HepG2 (cell line): ENCODE data around the gene KRT3. TPM values are rescaled to one million over a fixed set of nuclear protein-coding genes. Genes with fewer than 3 reads are reported as not detected.

Source experiments
- ATAC-seq: fragments of 200-7000 bp; cut with Tn5 transposase; 3 replicates; pipeline ENCODE4 v1.9.1; 2020; ENCODE audit warnings: mild to moderate bottlenecking, moderate library complexity
- BruUV-seq: library from RNA; stranded (reverse); fragments of 400-500 nt; replicated peaks from 2 replicates; lab custom pipeline; 2021; lab: Mats Ljungman, UMichigan
- CTCF ChIA-PET: fragments of 300-600 bp; formaldehyde crosslinking; extraction: SDS; loops from one replicate; lab custom pipeline; 2021; ENCODE audit warnings: low total read pairs, inconsistent platforms, low intra/inter-chr PET ratio; lab: Yijun Ruan, JAX
- POLR2A ChIA-PET: fragments of 350-600 bp; sonication (Branson Sonifier 250); formaldehyde crosslinking; loops from one replicate; lab custom pipeline; 2020; ENCODE audit warnings: antibody characterized with exemption, inconsistent platforms; lab: Yijun Ruan, JAX
- DNase-seq: peaks from one replicate; pipeline ENCODE4 v3.0.0-alpha.2; 2015; ENCODE audit warnings: low spot score
- FAIRE-seq: peaks from 3 replicates; lab custom pipeline; 2011; peaks lifted over from hg19 to GRCh38; lab: Jason Lieb, UNC
- H2AFZ ChIP-seq: one replicate; pipeline ENCODE4 v1.6.1; 2011; ENCODE audit warnings: low read length, inconsistent platforms
- H3K27ac ChIP-seq: fragments of 300-600 bp; 3 replicates; pipeline ENCODE4 v1.8.0; 2011; ENCODE audit warnings: mixed run types, mild to moderate bottlenecking, mixed read lengths, low read length, inconsistent platforms; ENCODE audit not compliant: insufficient read depth; ENCODE audit errors: extremely low read length
- H3K27me3 ChIP-seq, 2 experiments: fragments of 200-600 bp in 1 of 2; 2 replicates in 1 of 2; 3 replicates in 1 of 2; pipeline versions ENCODE4 v1.6.0 to v1.8.0; 2011; ENCODE audit warnings: low read length in 2 of 2, mild to moderate bottlenecking in 2 of 2, moderate library complexity in 2 of 2, inconsistent platforms in 1 of 2; ENCODE audit not compliant: insufficient read depth in 2 of 2, control insufficient read depth in 1 of 2
- H3K36me3 ChIP-seq, 2 experiments: fragments of 200-600 bp in 1 of 2; replicated peaks in 1 of 2; 2 replicates in 1 of 2; 3 replicates in 1 of 2; pipeline versions ENCODE4 v1.5.1 to v1.8.0; 2011; ENCODE audit warnings: low read length in 2 of 2, inconsistent platforms in 1 of 2; ENCODE audit not compliant: insufficient read depth in 2 of 2, control insufficient read depth in 1 of 2
- H3K4me1 ChIP-seq: 2 replicates; pipeline ENCODE4 v1.5.1; 2012; ENCODE audit warnings: low read length, inconsistent platforms; ENCODE audit not compliant: insufficient read depth
- H3K4me2 ChIP-seq: 2 replicates; pipeline ENCODE4 v1.6.0; 2011; ENCODE audit warnings: low read depth, low read length, inconsistent platforms
- H3K4me3 ChIP-seq, 3 experiments: fragments of 200-600 bp in 1 of 3; sonication (generic), shearing (Covaris generic) in 1 of 3; replicated peaks in 1 of 3; 2 replicates each; pipeline ENCODE4 v1.5.1; 2011 to 2016; ENCODE audit warnings: low read length in 3 of 3, inconsistent platforms in 2 of 3, low read depth in 2 of 3, mild to moderate bottlenecking in 2 of 3, control low read depth in 1 of 3, mixed read lengths in 1 of 3; ENCODE audit not compliant: insufficient read depth in 1 of 3
- H3K79me2 ChIP-seq: one replicate; pipeline ENCODE4 v1.6.1; 2011; ENCODE audit warnings: low read length, inconsistent platforms; ENCODE audit not compliant: insufficient read depth
- H3K9ac ChIP-seq: 2 replicates; pipeline ENCODE4 v1.6.0; 2011; ENCODE audit warnings: mild to moderate bottlenecking, low read depth, low read length, inconsistent platforms; ENCODE audit not compliant: insufficient read depth
- H3K9me3 ChIP-seq: 2 replicates; pipeline ENCODE4 v1.5.1; 2012; ENCODE audit warnings: mild to moderate bottlenecking, low read length
- H4K20me1 ChIP-seq: 2 replicates; pipeline ENCODE4 v1.6.0; 2011; ENCODE audit warnings: inconsistent platforms, mild to moderate bottlenecking, low read length, moderate library complexity; ENCODE audit not compliant: insufficient read depth
- ATF7-NPFF ChIP-seq: sonication (generic); formaldehyde crosslinking; IDR thresholded peaks from 2 replicates; pipeline ENCODE4 v1.8.1; 2023; ENCODE audit warnings: mild to moderate bottlenecking, low read depth, missing genetic modification reagents, moderate library complexity
- ETV5 ChIP-seq: IDR thresholded peaks from 2 replicates; pipeline ENCODE4 v1.6.1; 2018; ENCODE audit warnings: missing biosample characterization, missing genetic modification reagents, inconsistent platforms, borderline replicate concordance
- ISL2 ChIP-seq: sonication (generic); formaldehyde crosslinking; IDR thresholded peaks from 2 replicates; pipeline ENCODE4 v1.5.0; 2020; ENCODE audit warnings: missing genetic modification reagents
- NFIB ChIP-seq: sonication (generic); formaldehyde crosslinking; IDR thresholded peaks from 2 replicates; pipeline ENCODE4 v1.9.0; 2021; ENCODE audit warnings: missing genetic modification reagents, mild to moderate bottlenecking, borderline replicate concordance
- PHF21A ChIP-seq: sonication (generic); formaldehyde crosslinking; IDR thresholded peaks from 2 replicates; pipeline ENCODE4 v1.5.0; 2020; ENCODE audit warnings: mild to moderate bottlenecking, missing genetic modification reagents
- THYN1 ChIP-seq: sonication (generic); formaldehyde crosslinking; IDR thresholded peaks from 2 replicates; pipeline ENCODE4 v1.8.1; 2023; ENCODE audit warnings: low read depth, mild to moderate bottlenecking, moderate library complexity, missing genetic modification reagents, borderline replicate concordance
- U2AF1 ChIP-seq: fragments of 200-400 bp; formaldehyde crosslinking; optimal IDR thresholded peaks from 2 replicates; pipeline ENCODE3; 2017; ENCODE audit warnings: mild to moderate bottlenecking, low read depth, low read length
- ZNF205 ChIP-seq: IDR thresholded peaks from 2 replicates; pipeline ENCODE4 v1.6.1; 2018; ENCODE audit warnings: missing biosample characterization, missing genetic modification reagents
- ZNF432 ChIP-seq: sonication (generic); formaldehyde crosslinking; IDR thresholded peaks from 2 replicates; pipeline ENCODE4 v1.5.0; 2020; ENCODE audit warnings: missing genetic modification reagents, mild to moderate bottlenecking, borderline replicate concordance
- ZSCAN9 ChIP-seq: IDR thresholded peaks from 2 replicates; pipeline ENCODE4 v1.6.1; 2016; ENCODE audit warnings: borderline replicate concordance
- in situ Hi-C: cut with HindIII; loops from 2 replicates; pipeline ENCODE4 v1.10.0; 2017; ENCODE audit warnings: low pct_unique_long_range_greater_than_20kb; ENCODE audit not compliant: extremely low pct_ligation_motif_present
- intact Hi-C: fragments of 100-400 bp; cut with micrococcal nuclease; formaldehyde crosslinking; loops from one replicate; pipeline ENCODE4 v1.10.0; 2022; ENCODE audit not compliant: unreplicated experiment
- polyA plus RNA-seq, 8 experiments: library from polyadenylated mRNA; depleted of rRNA in 3 of 8; stranded (reverse) in 7 of 8; unstranded in 1 of 8; fragments of >200 nt; fragmentation: Illumina TruSeq in 4 of 8; extraction: Trizol in 4 of 8; gene quantifications; 2 replicates each; pipeline versions ENCODE4 v1.2.1 to v1.2.3, GENCODE V29; 2011 to 2016; ENCODE audit warnings: low read depth in 4 of 8, missing spikeins in 1 of 8, mixed read lengths in 1 of 8; ENCODE audit not compliant: insufficient read depth in 1 of 8
- total RNA-seq, 5 experiments: library from RNA; depleted of rRNA; stranded (reverse); fragments of >200 nt; fragmentation: Illumina TruSeq; extraction: Trizol; gene quantifications; 2 replicates each; pipeline ENCODE4 v1.2.3, GENCODE V29; 2016; ENCODE audit warnings: low read depth in 1 of 5
- TF ChIP-seq, protein P1 (sequence below): sonication (generic); formaldehyde crosslinking; IDR thresholded peaks from 2 replicates; pipeline ENCODE4 v1.5.0; 2020; ENCODE audit warnings: missing genetic modification reagents, mild to moderate bottlenecking, borderline replicate concordance
- TF ChIP-seq, protein P2 (sequence below), 2 experiments: sonication (generic) in 1 of 2; formaldehyde crosslinking in 1 of 2; IDR thresholded peaks; 2 replicates each; pipeline versions ENCODE4 v1.6.1 to v1.9.0; 2014 to 2022; ENCODE audit warnings: antibody characterized with exemption in 1 of 2, borderline replicate concordance in 1 of 2, inconsistent platforms in 1 of 2, low read depth in 1 of 2, missing genetic modification reagents in 1 of 2
- TF ChIP-seq, protein P3 (sequence below): sonication (generic); formaldehyde crosslinking; IDR thresholded peaks from 2 replicates; pipeline ENCODE4 v1.4.0; 2020; ENCODE audit warnings: missing genetic modification reagents, borderline replicate concordance

The KRT3 gene
- total and polyA plus RNA-seq, 2 of the 13 experiments (the other 11 are each of a cell fraction or from before 2014, with no cell fraction given): not detected

DNA sequence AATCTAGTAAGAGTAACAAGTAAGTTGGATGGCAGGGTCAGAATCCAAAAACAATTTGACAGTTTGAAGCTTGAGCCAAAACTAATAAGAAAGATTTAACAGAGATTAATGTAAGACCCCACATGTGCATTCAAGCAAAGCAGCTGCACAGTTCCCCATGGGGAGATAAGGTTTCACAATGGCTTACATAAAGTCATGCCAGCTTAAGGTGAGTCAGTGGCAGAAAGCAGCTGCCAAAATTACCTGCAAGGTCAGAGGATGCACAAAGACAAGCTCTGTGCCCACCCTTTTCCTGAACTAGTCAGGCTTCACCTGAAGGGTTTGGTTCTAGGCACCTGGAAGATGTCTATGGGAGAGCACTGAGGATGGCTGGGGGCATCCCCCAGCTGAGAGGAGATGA is 56.0 kb downstream of the KRT3 start:
- Histone ChIP-seq H3K79me2 (no peaks in the 10 kb centered on the region), H3K27ac (no peak overlapping the region), H3K36me3 (no peaks in the 10 kb centered on the region), H3K4me3 (no peak overlapping the region), H3K27me3 (no peaks in the 10 kb centered on the region), H2AFZ (no peak overlapping the region), H3K9me3 (no peaks in the 10 kb centered on the region), H4K20me1 (no peaks in the 10 kb centered on the region; the same call in 1 of the 2 replicates), H3K9ac (no peak overlapping the region), H3K4me1 (no peaks in the 10 kb centered on the region), H3K4me2 (no peak overlapping the region)
- intact Hi-C loops: no loop called here
- BruUV-seq: no TSS peak
- ATAC-seq (no peak), DNase-seq (no peak), FAIRE-seq (no peak)
- POLR2A ChIA-PET: no interaction called here
- in situ Hi-C loops: no loop called here
- CTCF ChIA-PET: no interaction called here
- TF ChIP-seq ATF7-NPFF (CRISPR knock-in tag): no peak
- no peak for TF ChIP-seq ZNF432
- TF ChIP-seq ETV5 (CRISPR knock-in tag): no peak
- TF ChIP-seq, protein P1, sequence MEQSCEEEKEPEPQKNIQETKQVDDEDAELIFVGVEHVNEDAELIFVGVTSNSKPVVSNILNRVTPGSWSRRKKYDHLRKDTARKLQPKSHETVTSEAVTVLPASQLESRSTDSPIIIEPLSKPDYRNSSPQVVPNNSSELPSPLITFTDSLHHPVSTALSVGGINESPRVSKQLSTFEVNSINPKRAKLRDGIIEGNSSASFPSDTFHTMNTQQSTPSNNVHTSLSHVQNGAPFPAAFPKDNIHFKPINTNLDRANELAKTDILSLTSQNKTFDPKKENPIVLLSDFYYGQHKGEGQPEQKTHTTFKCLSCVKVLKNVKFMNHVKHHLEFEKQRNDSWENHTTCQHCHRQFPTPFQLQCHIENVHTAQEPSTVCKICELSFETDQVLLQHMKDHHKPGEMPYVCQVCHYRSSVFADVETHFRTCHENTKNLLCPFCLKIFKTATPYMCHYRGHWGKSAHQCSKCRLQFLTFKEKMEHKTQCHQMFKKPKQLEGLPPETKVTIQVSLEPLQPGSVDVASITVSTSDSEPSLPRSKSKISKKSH: no peak
- no peak for TF ChIP-seq THYN1 (CRISPR knock-in tag)
- no peak for TF ChIP-seq U2AF1
- TF ChIP-seq ISL2 (CRISPR knock-in tag): no peak
- TF ChIP-seq, protein P2, sequence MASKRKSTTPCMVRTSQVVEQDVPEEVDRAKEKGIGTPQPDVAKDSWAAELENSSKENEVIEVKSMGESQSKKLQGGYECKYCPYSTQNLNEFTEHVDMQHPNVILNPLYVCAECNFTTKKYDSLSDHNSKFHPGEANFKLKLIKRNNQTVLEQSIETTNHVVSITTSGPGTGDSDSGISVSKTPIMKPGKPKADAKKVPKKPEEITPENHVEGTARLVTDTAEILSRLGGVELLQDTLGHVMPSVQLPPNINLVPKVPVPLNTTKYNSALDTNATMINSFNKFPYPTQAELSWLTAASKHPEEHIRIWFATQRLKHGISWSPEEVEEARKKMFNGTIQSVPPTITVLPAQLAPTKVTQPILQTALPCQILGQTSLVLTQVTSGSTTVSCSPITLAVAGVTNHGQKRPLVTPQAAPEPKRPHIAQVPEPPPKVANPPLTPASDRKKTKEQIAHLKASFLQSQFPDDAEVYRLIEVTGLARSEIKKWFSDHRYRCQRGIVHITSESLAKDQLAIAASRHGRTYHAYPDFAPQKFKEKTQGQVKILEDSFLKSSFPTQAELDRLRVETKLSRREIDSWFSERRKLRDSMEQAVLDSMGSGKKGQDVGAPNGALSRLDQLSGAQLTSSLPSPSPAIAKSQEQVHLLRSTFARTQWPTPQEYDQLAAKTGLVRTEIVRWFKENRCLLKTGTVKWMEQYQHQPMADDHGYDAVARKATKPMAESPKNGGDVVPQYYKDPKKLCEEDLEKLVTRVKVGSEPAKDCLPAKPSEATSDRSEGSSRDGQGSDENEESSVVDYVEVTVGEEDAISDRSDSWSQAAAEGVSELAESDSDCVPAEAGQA (IDR thresholded peaks at IDR 0.05; ENCODE audit: low read depth): no peak
- TF ChIP-seq, protein P2 (CRISPR knock-in tag; IDR thresholded peaks at IDR 0.05; ENCODE audit: borderline replicate concordance): no peak
- TF ChIP-seq ZSCAN9 (CRISPR knock-in tag): no peak
- TF ChIP-seq, protein P3, sequence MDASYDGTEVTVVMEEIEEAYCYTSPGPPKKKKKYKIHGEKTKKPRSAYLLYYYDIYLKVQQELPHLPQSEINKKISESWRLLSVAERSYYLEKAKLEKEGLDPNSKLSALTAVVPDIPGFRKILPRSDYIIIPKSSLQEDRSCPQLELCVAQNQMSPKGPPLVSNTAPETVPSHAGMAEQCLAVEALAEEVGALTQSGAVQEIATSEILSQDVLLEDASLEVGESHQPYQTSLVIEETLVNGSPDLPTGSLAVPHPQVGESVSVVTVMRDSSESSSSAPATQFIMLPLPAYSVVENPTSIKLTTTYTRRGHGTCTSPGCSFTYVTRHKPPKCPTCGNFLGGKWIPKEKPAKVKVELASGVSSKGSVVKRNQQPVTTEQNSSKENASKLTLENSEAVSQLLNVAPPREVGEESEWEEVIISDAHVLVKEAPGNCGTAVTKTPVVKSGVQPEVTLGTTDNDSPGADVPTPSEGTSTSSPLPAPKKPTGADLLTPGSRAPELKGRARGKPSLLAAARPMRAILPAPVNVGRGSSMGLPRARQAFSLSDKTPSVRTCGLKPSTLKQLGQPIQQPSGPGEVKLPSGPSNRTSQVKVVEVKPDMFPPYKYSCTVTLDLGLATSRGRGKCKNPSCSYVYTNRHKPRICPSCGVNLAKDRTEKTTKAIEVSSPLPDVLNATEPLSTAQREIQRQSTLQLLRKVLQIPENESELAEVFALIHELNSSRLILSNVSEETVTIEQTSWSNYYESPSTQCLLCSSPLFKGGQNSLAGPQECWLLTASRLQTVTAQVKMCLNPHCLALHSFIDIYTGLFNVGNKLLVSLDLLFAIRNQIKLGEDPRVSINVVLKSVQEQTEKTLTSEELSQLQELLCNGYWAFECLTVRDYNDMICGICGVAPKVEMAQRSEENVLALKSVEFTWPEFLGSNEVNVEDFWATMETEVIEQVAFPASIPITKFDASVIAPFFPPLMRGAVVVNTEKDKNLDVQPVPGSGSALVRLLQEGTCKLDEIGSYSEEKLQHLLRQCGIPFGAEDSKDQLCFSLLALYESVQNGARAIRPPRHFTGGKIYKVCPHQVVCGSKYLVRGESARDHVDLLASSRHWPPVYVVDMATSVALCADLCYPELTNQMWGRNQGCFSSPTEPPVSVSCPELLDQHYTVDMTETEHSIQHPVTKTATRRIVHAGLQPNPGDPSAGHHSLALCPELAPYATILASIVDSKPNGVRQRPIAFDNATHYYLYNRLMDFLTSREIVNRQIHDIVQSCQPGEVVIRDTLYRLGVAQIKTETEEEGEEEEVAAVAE (CRISPR knock-in tag): no peak
- TF ChIP-seq PHF21A: no peak
- no peak for TF ChIP-seq NFIB (CRISPR knock-in tag)
- TF ChIP-seq ZNF205: no peak
